ENCODE measurements around the gene PRKX.
"Not testable (repeated sequence)": the region's sequence is repeated elsewhere in the genome, so short reads cannot be mapped to it uniquely, and the experiment has no call there.

The PRKX gene

GRCh38 chrX:3653111-3653510 is 60.3 kb downstream of the PRKX start:
- no peak for DNase-seq (ENCODE audit: low read depth)

- no peak for DNase-seq (ENCODE audit: low read depth)
Measured at GRCh38 chrX:3651277-3651676, 62.2 kb downstream of the PRKX start.

- no peak for DNase-seq (ENCODE audit: low read depth)
Measured at GRCh38 chrX:3648084-3648483, 65.4 kb downstream of the PRKX start.

GRCh38 chrX:3639858-3640631 is 73.4 kb downstream of the PRKX start:
- not testable (repeated sequence) for DNase-seq (ENCODE audit: low read depth)

- no peak for DNase-seq (ENCODE audit: low read depth)
Measured at GRCh38 chrX:3639236-3639635, 74.2 kb downstream of the PRKX start.

- peak; percentile 8 for DNase-seq (ENCODE audit: low read depth)
Measured at GRCh38 chrX:3638280-3638873, 75.1 kb downstream of the PRKX start.

GRCh38 chrX:3636803-3637202 is 76.6 kb downstream of the PRKX start:
- DNase-seq (ENCODE audit: low read depth), result no peak

- no peak for DNase-seq (ENCODE audit: low read depth)
Measured at GRCh38 chrX:3631196-3631595, 82.3 kb downstream of the PRKX start.

- DNase-seq (ENCODE audit: low read depth), result no peak
Measured at GRCh38 chrX:3627594-3627993, 85.9 kb downstream of the PRKX start.

GRCh38 chrX:3621414-3621813 is 92.0 kb downstream of the PRKX start:
- no peak for DNase-seq (ENCODE audit: low read depth)

- not testable (repeated sequence) for DNase-seq (ENCODE audit: low read depth)
Measured at GRCh38 chrX:3611744-3612143, 101.7 kb downstream of the PRKX start.

GRCh38 chrX:3609810-3610209 is 103.6 kb downstream of the PRKX start:
- DNase-seq (ENCODE audit: low read depth), result no peak

- DNase-seq (ENCODE audit: low read depth), result no peak
Measured at GRCh38 chrX:3603026-3603661, 110.3 kb downstream of the PRKX start.

- no peak for DNase-seq (ENCODE audit: low read depth)
Measured at GRCh38 chrX:3599802-3600430, 113.5 kb downstream of the PRKX start.

GRCh38 chrX:3598709-3599108 is 114.7 kb downstream of the PRKX start:
- no peak for DNase-seq (ENCODE audit: low read depth)

- no peak for DNase-seq (ENCODE audit: low read depth)
Measured at GRCh38 chrX:3598046-3598605, 115.3 kb downstream of the PRKX start.

- DNase-seq (ENCODE audit: low read depth), result no peak
Measured at GRCh38 chrX:3592184-3592583, 121.3 kb downstream of the PRKX start.

- no peak for DNase-seq (ENCODE audit: low read depth)
Measured at GRCh38 chrX:3589474-3589873, 124.0 kb downstream of the PRKX start.

GRCh38 chrX:3585719-3586118 is 127.7 kb downstream of the PRKX start:
- no peak for DNase-seq (ENCODE audit: low read depth)

- DNase-seq (ENCODE audit: low read depth), result no peak
Measured at GRCh38 chrX:3584415-3584996, 128.9 kb downstream of the PRKX start.

GRCh38 chrX:3582451-3582850 is 131.0 kb downstream of the PRKX start:
- no peak for DNase-seq (ENCODE audit: low read depth)

GRCh38 chrX:3581609-3582108 is 131.8 kb downstream of the PRKX start:
- DNase-seq (ENCODE audit: low read depth), result no peak
